Ishikawa (cell line): Measurements from ENCODE around the gene PRKCH.

Experiments used
- CEBPB ChIP-seq: IDR thresholded peaks from 2 replicates; pipeline ENCODE4 v1.6.1; 2012
- EP300 ChIP-seq: IDR thresholded peaks from 2 replicates; pipeline ENCODE4 v1.6.1; 2012; ENCODE audit warnings: borderline replicate concordance
- FOXM1 ChIP-seq: IDR thresholded peaks from 2 replicates; pipeline ENCODE4 v1.6.1; 2012; ENCODE audit warnings: low read depth, borderline replicate concordance
- NFIC ChIP-seq: IDR thresholded peaks from 2 replicates; pipeline ENCODE4 v1.6.1; 2012
- RAD21 ChIP-seq: IDR thresholded peaks from 2 replicates; pipeline ENCODE4 v1.6.1; 2012; ENCODE audit warnings: low read depth
- TAF1 ChIP-seq: IDR thresholded peaks from 2 replicates; pipeline ENCODE4 v1.6.1; 2012; ENCODE audit warnings: low read depth, mild to moderate bottlenecking
- TCF12 ChIP-seq: IDR thresholded peaks from 2 replicates; pipeline ENCODE4 v1.6.1; 2012; ENCODE audit warnings: low read depth
- TEAD4 ChIP-seq: IDR thresholded peaks from 2 replicates; pipeline ENCODE4 v1.6.1; 2012
- ZBTB7A ChIP-seq: IDR thresholded peaks from 2 replicates; pipeline ENCODE4 v1.6.1; 2012; ENCODE audit warnings: low read depth
- TF ChIP-seq, protein P1 (sequence below): IDR thresholded peaks from 2 replicates; pipeline ENCODE4 v1.6.1; 2012
- TF ChIP-seq, protein P2 (sequence below): IDR thresholded peaks from 2 replicates; pipeline ENCODE4 v1.6.1; 2012

DNA sequence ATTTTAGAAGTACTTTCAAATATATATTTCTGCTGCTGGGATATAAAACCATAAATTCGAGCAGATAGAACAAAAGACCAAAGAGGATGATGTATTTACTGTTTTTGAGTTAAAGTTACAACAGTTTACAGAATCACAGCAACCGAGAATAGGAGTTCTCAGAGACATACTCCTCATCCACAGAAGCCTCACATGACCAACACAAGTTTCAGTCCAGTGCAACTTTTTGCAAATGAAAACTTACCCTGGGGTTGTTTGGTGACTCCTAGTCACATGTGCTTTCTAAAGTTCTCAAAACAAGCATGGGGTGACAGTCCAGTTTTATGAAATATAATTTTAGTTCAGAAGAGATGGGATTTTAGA lies 117.1 kb downstream of the PRKCH start:
- no peak for TF ChIP-seq EP300
- TF ChIP-seq TCF12, result no peak
- TF ChIP-seq TAF1, result no peak
- TF ChIP-seq, protein P1, sequence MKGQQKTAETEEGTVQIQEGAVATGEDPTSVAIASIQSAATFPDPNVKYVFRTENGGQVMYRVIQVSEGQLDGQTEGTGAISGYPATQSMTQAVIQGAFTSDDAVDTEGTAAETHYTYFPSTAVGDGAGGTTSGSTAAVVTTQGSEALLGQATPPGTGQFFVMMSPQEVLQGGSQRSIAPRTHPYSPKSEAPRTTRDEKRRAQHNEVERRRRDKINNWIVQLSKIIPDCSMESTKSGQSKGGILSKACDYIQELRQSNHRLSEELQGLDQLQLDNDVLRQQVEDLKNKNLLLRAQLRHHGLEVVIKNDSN, result peak; percentile 61; the same call in 1 of the 2 replicates
- TF ChIP-seq CEBPB, result no peak
- TF ChIP-seq NFIC, result no peak
- TF ChIP-seq, protein P2, sequence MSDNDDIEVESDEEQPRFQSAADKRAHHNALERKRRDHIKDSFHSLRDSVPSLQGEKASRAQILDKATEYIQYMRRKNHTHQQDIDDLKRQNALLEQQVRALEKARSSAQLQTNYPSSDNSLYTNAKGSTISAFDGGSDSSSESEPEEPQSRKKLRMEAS, result no peak
- no peak for TF ChIP-seq TEAD4
- TF ChIP-seq ZBTB7A, result no peak
- TF ChIP-seq FOXM1, result no peak
- no peak for TF ChIP-seq RAD21
